ENCODE results near the gene TTC28.

DNA sequence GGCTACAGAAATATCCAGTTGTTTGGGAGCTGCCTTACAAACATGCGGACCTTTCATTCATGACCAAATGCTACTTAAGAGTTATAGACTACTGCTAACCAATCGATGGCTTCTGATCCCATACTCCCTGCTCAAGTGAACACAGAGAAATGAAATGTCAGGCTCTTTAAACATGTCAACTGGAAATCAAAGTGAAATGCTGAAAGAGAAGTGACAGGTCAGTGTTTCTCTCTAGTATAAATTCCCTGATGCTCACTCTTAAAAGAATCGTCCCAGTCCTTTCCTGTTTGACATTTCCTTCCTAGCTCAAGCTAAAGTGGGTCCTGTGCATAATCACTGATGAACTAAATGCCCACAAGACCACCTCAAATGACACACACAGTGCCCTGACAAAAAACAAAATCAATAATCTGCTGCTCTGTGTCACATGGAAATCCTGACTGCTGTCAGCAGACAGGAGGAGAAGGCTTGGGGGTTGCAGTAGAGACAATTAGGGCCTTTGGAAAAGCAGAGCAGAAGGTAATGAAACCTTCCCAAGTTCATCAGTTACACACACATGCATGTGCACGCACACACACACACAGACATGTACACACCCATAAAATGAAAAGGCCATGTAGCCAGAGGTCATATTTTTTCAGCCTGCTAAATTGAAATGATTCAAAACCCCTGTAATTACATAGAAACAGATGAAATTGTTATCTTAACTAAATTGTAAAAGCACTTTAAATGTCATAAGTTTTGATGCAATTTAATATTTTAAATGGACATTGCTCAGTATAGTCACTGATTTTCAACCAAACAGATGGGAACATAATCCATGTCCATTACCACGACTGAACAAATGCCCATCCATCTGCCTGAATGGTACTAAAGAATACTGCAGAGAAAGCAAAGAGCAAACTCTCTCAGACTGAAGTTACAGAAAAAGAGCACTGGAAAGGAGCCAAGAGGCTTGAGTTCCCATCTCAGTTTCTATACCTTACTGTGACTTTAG lies 330.7 kb downstream of the TTC28 start:
- no peak for TF ChIP-seq CTCF (IDR thresholded peaks at IDR 0.05; ENCODE audit: poor library complexity, severe bottlenecking)
- no peak for TF ChIP-seq MXI1 (conservative IDR thresholded peaks at IDR 0.05; ENCODE audit: poor library complexity, severe bottlenecking)
- no peak for TF ChIP-seq POLR2AphosphoS5 (IDR thresholded peaks at IDR 0.05)
- TF ChIP-seq, protein P1, sequence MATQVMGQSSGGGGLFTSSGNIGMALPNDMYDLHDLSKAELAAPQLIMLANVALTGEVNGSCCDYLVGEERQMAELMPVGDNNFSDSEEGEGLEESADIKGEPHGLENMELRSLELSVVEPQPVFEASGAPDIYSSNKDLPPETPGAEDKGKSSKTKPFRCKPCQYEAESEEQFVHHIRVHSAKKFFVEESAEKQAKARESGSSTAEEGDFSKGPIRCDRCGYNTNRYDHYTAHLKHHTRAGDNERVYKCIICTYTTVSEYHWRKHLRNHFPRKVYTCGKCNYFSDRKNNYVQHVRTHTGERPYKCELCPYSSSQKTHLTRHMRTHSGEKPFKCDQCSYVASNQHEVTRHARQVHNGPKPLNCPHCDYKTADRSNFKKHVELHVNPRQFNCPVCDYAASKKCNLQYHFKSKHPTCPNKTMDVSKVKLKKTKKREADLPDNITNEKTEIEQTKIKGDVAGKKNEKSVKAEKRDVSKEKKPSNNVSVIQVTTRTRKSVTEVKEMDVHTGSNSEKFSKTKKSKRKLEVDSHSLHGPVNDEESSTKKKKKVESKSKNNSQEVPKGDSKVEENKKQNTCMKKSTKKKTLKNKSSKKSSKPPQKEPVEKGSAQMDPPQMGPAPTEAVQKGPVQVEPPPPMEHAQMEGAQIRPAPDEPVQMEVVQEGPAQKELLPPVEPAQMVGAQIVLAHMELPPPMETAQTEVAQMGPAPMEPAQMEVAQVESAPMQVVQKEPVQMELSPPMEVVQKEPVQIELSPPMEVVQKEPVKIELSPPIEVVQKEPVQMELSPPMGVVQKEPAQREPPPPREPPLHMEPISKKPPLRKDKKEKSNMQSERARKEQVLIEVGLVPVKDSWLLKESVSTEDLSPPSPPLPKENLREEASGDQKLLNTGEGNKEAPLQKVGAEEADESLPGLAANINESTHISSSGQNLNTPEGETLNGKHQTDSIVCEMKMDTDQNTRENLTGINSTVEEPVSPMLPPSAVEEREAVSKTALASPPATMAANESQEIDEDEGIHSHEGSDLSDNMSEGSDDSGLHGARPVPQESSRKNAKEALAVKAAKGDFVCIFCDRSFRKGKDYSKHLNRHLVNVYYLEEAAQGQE (IDR thresholded peaks at IDR 0.05; ENCODE audit: borderline replicate concordance): peak; percentile 59
- no peak for TF ChIP-seq EZH2 (IDR thresholded peaks at IDR 0.05; ENCODE audit: borderline replicate concordance, insufficient read depth, low read length, poor library complexity, severe bottlenecking)
- TF ChIP-seq EP300 (conservative IDR thresholded peaks at IDR 0.05; ENCODE audit: poor library complexity, severe bottlenecking): peak; percentile 95

Measured in neural cell (in vitro differentiated cells).